ENCODE results near the gene PLEKHG4B. TPM values are rescaled to one million over a fixed set of nuclear protein-coding genes. Genes with fewer than 3 reads are reported as not detected.
A peak's percentile ranks its signal among the peaks of the same experiment; 100 is the strongest.

Gene PLEKHG4B
- total RNA-seq, 1 donor from 2014 or later: 49.4 TPM

- no peaks in the 10 kb centered on the region for H3K36me3 Mint-ChIP-seq (ENCODE audit: unreplicated experiment)
- no peak overlapping the region for H3K27ac Mint-ChIP-seq (ENCODE audit: unreplicated experiment)
- peak; percentile 10 for DNase-seq
- peaks cover 5% of the 10 kb centered on the region for H3K9me3 Mint-ChIP-seq (ENCODE audit: unreplicated experiment)
- no peak for TF ChIP-seq CTCF (IDR thresholded peaks at IDR 0.05; ENCODE audit: partially characterized antibody, unreplicated experiment)
- H3K4me1 Mint-ChIP-seq (ENCODE audit: low read depth, unreplicated experiment): peaks cover 16% of the 10 kb centered on the region
- no peak overlapping the region for H3K4me3 Mint-ChIP-seq (ENCODE audit: unreplicated experiment)
- peaks cover 2% of the 10 kb centered on the region for H3K27me3 Mint-ChIP-seq (ENCODE audit: unreplicated experiment)
These were observed 109.0 kb downstream of the PLEKHG4B start for GRCh38 chr5:200985-201384.

DNA sequence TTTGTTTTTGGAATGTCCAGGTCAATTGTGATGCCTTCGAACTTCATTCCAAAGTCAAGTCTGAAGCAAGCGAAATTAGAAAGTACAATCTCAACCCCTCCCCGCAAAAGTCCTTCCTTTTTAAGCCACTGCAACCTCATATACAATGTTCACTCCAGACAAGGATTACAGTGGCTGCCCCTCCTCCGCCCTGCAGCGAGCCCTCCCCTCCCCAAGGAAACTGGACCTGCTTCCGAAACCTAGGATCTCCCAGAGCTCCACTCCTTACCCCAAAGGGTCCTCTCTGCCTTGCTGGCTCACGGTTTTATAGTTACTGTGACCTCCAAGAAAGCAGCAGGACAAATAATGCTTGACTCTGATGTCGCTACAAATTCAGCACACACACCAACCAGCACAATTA is 109.7 kb downstream of the PLEKHG4B start:
- no peak for DNase-seq
- H3K27me3 Mint-ChIP-seq (ENCODE audit: unreplicated experiment): peaks cover 2% of the 10 kb centered on the region
- no peak overlapping the region for H3K4me3 Mint-ChIP-seq (ENCODE audit: unreplicated experiment)
- peaks cover 5% of the 10 kb centered on the region for H3K9me3 Mint-ChIP-seq (ENCODE audit: unreplicated experiment)
- no peak for TF ChIP-seq CTCF (IDR thresholded peaks at IDR 0.05; ENCODE audit: partially characterized antibody, unreplicated experiment)
- H3K36me3 Mint-ChIP-seq (ENCODE audit: unreplicated experiment): no peaks in the 10 kb centered on the region
- H3K4me1 Mint-ChIP-seq (ENCODE audit: low read depth, unreplicated experiment): peaks cover 14% of the 10 kb centered on the region
- H3K27ac Mint-ChIP-seq (ENCODE audit: unreplicated experiment): no peak overlapping the region

- H3K4me3 Mint-ChIP-seq (ENCODE audit: unreplicated experiment): no peak overlapping the region
- H3K4me1 Mint-ChIP-seq (ENCODE audit: low read depth, unreplicated experiment): peaks cover 18% of the 10 kb centered on the region
- peaks cover 6% of the 10 kb centered on the region for H3K9me3 Mint-ChIP-seq (ENCODE audit: unreplicated experiment)
- H3K27me3 Mint-ChIP-seq (ENCODE audit: unreplicated experiment): peaks cover 2% of the 10 kb centered on the region
- H3K27ac Mint-ChIP-seq (ENCODE audit: unreplicated experiment): no peak overlapping the region
- H3K36me3 Mint-ChIP-seq (ENCODE audit: unreplicated experiment): no peaks in the 10 kb centered on the region
- no peak for TF ChIP-seq CTCF (IDR thresholded peaks at IDR 0.05; ENCODE audit: partially characterized antibody, unreplicated experiment)
- DNase-seq: no peak
These were observed 111.4 kb downstream of the PLEKHG4B start for GRCh38 chr5:203246-203930.

- H3K27ac Mint-ChIP-seq (ENCODE audit: unreplicated experiment): no peak overlapping the region
- H3K4me1 Mint-ChIP-seq (ENCODE audit: low read depth, unreplicated experiment): peaks cover 21% of the 10 kb centered on the region
- no peak for DNase-seq
- no peak for TF ChIP-seq CTCF (IDR thresholded peaks at IDR 0.05; ENCODE audit: partially characterized antibody, unreplicated experiment)
- H3K27me3 Mint-ChIP-seq (ENCODE audit: unreplicated experiment): peaks cover 2% of the 10 kb centered on the region
- peaks cover 6% of the 10 kb centered on the region for H3K9me3 Mint-ChIP-seq (ENCODE audit: unreplicated experiment)
- H3K36me3 Mint-ChIP-seq (ENCODE audit: unreplicated experiment): no peaks in the 10 kb centered on the region
- H3K4me3 Mint-ChIP-seq (ENCODE audit: unreplicated experiment): no peak overlapping the region
These were observed 112.0 kb downstream of the PLEKHG4B start for GRCh38 chr5:204001-204400.

GRCh38 chr5:204462-204861 is 112.5 kb downstream of the PLEKHG4B start:
- H3K4me1 Mint-ChIP-seq (ENCODE audit: low read depth, unreplicated experiment): peaks cover 21% of the 10 kb centered on the region

More at GRCh38 chr5:204462-204861, 112.5 kb downstream of the PLEKHG4B start:
- H3K27ac Mint-ChIP-seq (ENCODE audit: unreplicated experiment): peak overlapping the region; percentile 13
- H3K27me3 Mint-ChIP-seq (ENCODE audit: unreplicated experiment): peaks cover 2% of the 10 kb centered on the region
- H3K36me3 Mint-ChIP-seq (ENCODE audit: unreplicated experiment): no peaks in the 10 kb centered on the region
- DNase-seq: no peak
- H3K9me3 Mint-ChIP-seq (ENCODE audit: unreplicated experiment): peaks cover 6% of the 10 kb centered on the region
- H3K4me3 Mint-ChIP-seq (ENCODE audit: unreplicated experiment): no peak overlapping the region
- no peak for TF ChIP-seq CTCF (IDR thresholded peaks at IDR 0.05; ENCODE audit: partially characterized antibody, unreplicated experiment)

Data from glutamatergic neuron (in vitro differentiated cells).